PC-9 (cell line): Measurements from ENCODE around the gene PROSER3. TPM values are rescaled to one million over a fixed set of nuclear protein-coding genes. Genes with fewer than 3 reads are reported as not detected.

Experiments
- BruUV-seq: library from RNA; stranded (reverse); fragments of 400-500 nt; replicated peaks from 2 replicates; lab custom pipeline; 2021; lab: Mats Ljungman, UMichigan
- CTCF ChIA-PET: fragments of 300-600 bp; sonication (Branson Sonifier 250); formaldehyde crosslinking; loops from one replicate; lab custom pipeline; 2022; ENCODE audit warnings: antibody characterized with exemption; lab: Charles Lee
- POLR2A ChIA-PET: fragments of 300-600 bp; sonication (Branson Sonifier 250); formaldehyde crosslinking; loops from one replicate; lab custom pipeline; 2022; ENCODE audit warnings: antibody characterized with exemption; ENCODE audit not compliant: unreplicated experiment; lab: Charles Lee
- DNase-seq, 2 experiments: peaks; one replicate each; pipeline versions ENCODE4 v3.0.0 to v3.0.0-alpha.2; 2015 to 2022; ENCODE audit warnings: mixed read lengths in 1 of 2
- H2AFZ ChIP-seq: fragments of 200-600 bp; sonication (generic); 2 replicates; pipeline ENCODE4 v1.8.1; 2017; ENCODE audit warnings: antibody characterized with exemption
- H3F3A ChIP-seq: fragments of 200-600 bp; sonication (generic); 2 replicates; pipeline ENCODE4 v1.8.1; 2017; ENCODE audit warnings: antibody characterized with exemption, mild to moderate bottlenecking, low read depth; ENCODE audit not compliant: insufficient read depth
- H3K27ac ChIP-seq: fragments of 200-600 bp; sonication (generic); 2 replicates; pipeline ENCODE4 v1.6.1; 2016; ENCODE audit warnings: mixed run types
- H3K27me3 ChIP-seq: fragments of 200-600 bp; sonication (generic); 2 replicates; pipeline ENCODE4 v1.6.1; 2016; ENCODE audit warnings: low read depth, mixed run types; ENCODE audit not compliant: insufficient read depth
- H3K36me3 ChIP-seq: fragments of 200-600 bp; sonication (generic); 2 replicates; pipeline ENCODE4 v1.6.1; 2016; ENCODE audit warnings: low read depth, mixed run types
- H3K4me1 ChIP-seq: fragments of 200-600 bp; sonication (generic); replicated peaks from 2 replicates; pipeline ENCODE4 v1.6.1; 2016; ENCODE audit warnings: mixed run types; ENCODE audit not compliant: insufficient read depth
- H3K4me2 ChIP-seq: fragments of 200-600 bp; sonication (generic); 2 replicates; pipeline ENCODE4 v1.6.1; 2017; ENCODE audit warnings: mixed run types
- H3K4me3 ChIP-seq: fragments of 200-600 bp; sonication (generic); 2 replicates; pipeline ENCODE4 v1.6.1; 2016; ENCODE audit warnings: mixed run types
- H3K79me2 ChIP-seq: fragments of 200-600 bp; sonication (generic); 2 replicates; pipeline ENCODE4 v1.6.1; 2017; ENCODE audit warnings: low read depth, mixed run types
- H3K9me2 ChIP-seq: fragments of 200-600 bp; sonication (generic); 2 replicates; pipeline ENCODE4 v1.8.1; 2017; ENCODE audit warnings: mild to moderate bottlenecking; ENCODE audit not compliant: insufficient read depth
- H3K9me3 ChIP-seq: fragments of 200-600 bp; sonication (generic); 2 replicates; pipeline ENCODE4 v1.8.1; 2016; ENCODE audit warnings: low read depth; ENCODE audit not compliant: insufficient read depth
- H4K20me1 ChIP-seq: fragments of 200-600 bp; sonication (generic); 2 replicates; pipeline ENCODE4 v1.8.1; 2017; ENCODE audit not compliant: insufficient read depth
- CTCF ChIP-seq: fragments of 200-600 bp; sonication (generic); conservative IDR thresholded peaks from 2 replicates; pipeline ENCODE4 v1.6.1; 2017; ENCODE audit warnings: mixed run types, antibody characterized with exemption, mild to moderate bottlenecking, moderate library complexity
- EZH2 ChIP-seq: fragments of 200-600 bp; sonication (generic); IDR thresholded peaks from 2 replicates; pipeline ENCODE4 v1.8.0; 2017; ENCODE audit warnings: antibody characterized with exemption, low read depth
- intact Hi-C: fragments of 100-400 bp; cut with micrococcal nuclease; formaldehyde crosslinking; loops from one replicate; pipeline ENCODE4 v1.10.0; 2022; ENCODE audit not compliant: unreplicated experiment
- total RNA-seq: library from RNA; stranded (reverse); gene quantifications from 2 replicates; pipeline ENCODE4 v1.2.3, GENCODE V29; 2021

The PROSER3 gene
- total RNA-seq, 1 experiment from 2014 or later = 52.2 TPM

DNA sequence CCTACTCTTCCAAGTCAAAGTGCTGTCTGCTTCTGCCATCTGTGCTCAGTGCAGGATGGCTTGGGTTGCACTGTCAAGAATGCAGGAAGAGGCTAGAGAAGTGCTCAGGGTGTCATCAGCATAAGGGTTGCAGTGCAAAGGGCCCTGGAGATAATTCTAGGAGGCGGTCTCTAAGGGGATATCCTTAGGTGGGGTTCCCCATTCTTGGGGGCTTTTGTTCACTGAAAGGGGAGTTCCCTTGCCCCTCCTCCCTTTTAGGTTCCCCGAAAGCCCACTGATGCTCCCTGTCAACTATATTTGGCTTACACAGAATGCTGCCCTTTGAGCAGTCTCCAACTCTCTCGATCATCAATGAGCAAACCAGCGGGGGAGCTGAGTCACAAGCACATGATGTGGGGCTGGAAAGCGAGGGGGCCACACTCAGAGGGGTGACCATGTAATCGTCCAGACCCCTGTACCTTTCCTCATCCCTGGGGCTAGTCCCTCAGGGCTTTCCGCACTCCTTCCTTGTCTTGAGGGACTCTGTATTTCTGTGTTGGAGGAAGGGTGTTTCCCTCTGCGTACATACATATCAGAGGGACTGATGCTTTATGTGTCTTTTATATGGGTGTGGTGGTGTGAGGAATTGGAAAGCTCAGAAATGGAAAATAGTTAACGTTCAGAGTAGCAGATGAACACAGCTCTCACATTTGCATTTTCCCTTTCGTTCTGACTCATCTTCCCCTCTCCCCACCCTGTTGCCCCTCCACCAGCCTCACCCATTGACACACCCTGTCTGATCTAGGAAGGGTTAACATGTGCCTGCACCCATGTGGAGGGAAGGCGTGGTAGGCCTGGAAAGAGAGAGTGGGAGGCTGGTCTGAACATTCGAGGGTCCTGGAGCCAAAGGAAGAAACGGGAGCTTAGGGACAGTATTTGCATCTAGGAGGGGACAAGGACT is 46.9 kb upstream of the PROSER3 start:
- no peak for DNase-seq
- H3K9me3 ChIP-seq = no peaks in the 10 kb centered on the region
- H3K4me2 ChIP-seq = no peak overlapping the region
- peaks cover 12% of the 10 kb centered on the region; the same call in 1 of the 2 replicates for H3K79me2 ChIP-seq
- H3K4me1 ChIP-seq = peaks cover 20% of the 10 kb centered on the region
- TF ChIP-seq EZH2 = no peak
- no peak for TF ChIP-seq CTCF
- intact Hi-C loops = no loop called here
- no peak overlapping the region for H3K27ac ChIP-seq
- no peak overlapping the region for H3K4me3 ChIP-seq
- H2AFZ ChIP-seq = no peak overlapping the region
- no peaks in the 10 kb centered on the region for H3F3A ChIP-seq
- POLR2A ChIA-PET = no interaction called here
- no peaks in the 10 kb centered on the region for H3K27me3 ChIP-seq
- no TSS peak for BruUV-seq
- no peaks in the 10 kb centered on the region for H4K20me1 ChIP-seq
- H3K36me3 ChIP-seq = no peaks in the 10 kb centered on the region
- CTCF ChIA-PET = interaction anchor here (0.6 kb wide), 1 partner anchor 230 kb away, joined by 6 read pairs; no protein-coding TSS in a partner anchor
- no peaks in the 10 kb centered on the region for H3K9me2 ChIP-seq

DNA sequence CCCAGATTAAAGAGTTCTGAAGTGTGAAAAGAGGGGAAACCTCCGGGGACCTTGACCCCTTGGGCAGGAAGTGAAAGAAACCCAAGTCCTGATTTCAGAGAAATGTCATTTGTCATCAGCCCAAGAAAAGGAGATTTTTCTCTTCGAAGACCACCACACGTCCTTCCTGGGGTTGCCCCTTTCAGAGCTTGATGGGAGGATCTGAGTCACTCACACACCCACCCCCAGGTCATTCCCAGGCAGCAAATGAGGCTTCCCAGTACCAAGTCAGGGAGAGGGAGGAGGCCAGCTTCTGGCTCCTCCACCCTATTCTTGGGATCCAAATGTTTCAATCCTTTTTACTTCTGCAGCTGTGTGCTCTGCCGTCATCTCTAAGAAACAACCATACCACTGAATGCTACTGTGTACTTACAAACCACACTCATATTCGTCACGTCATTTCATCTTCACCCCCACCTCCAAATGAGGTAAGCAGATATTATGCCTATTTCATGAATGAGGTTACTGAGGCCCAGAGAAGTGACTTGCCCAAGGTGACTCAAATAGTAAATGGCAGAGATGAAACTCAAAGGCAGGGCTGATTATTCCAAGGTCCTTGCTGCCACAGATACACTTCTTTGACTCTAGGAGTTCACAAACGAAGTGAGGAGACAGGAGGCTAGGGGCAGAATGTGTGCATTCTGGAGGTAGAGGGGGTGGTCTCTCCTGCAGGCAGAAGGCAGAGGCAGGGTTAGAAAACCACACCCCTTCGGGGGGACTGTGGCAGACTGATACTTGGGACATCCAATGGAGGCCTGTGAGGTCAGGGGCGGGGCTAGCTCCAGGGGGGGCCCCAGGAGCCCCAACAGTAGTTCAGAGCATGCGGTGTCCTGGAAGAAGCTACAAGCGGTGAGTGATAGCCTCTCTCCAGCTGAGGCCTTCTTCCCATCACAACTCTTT is 45.1 kb upstream of the PROSER3 start:
- Histone ChIP-seq H3K4me1 (peaks cover 20% of the 10 kb centered on the region), H3K27ac (no peak overlapping the region), H2AFZ (no peak overlapping the region), H3F3A (peaks cover 6% of the 10 kb centered on the region; the same call in 1 of the 2 replicates), H3K4me2 (no peak overlapping the region), H3K79me2 (peaks cover 12% of the 10 kb centered on the region; the same call in 1 of the 2 replicates), H4K20me1 (no peaks in the 10 kb centered on the region), H3K27me3 (no peaks in the 10 kb centered on the region), H3K9me2 (no peaks in the 10 kb centered on the region), H3K36me3 (no peaks in the 10 kb centered on the region), H3K9me3 (no peaks in the 10 kb centered on the region), H3K4me3 (no peak overlapping the region)
- BruUV-seq = no TSS peak
- CTCF ChIA-PET = interaction anchor here (0.7 kb wide), 1 partner anchor 358 kb away, joined by 3 read pairs; no protein-coding TSS in a partner anchor
- POLR2A ChIA-PET = no interaction called here
- TF ChIP-seq EZH2 (no peak), CTCF (no peak)
- no peak for DNase-seq
- intact Hi-C loops = no loop called here

- POLR2A ChIA-PET = no interaction called here
- intact Hi-C loops = no loop called here
Observed at GRCh38 chr19:35713506-35713850, 44.5 kb upstream of the PROSER3 start.

More at GRCh38 chr19:35713506-35713850, 44.5 kb upstream of the PROSER3 start:
- no peak overlapping the region for H3K4me2 ChIP-seq
- no peaks in the 10 kb centered on the region for H3K27me3 ChIP-seq
- no peak for DNase-seq
- H3K4me1 ChIP-seq = peaks cover 16% of the 10 kb centered on the region
- no peak overlapping the region for H3K4me3 ChIP-seq
- TF ChIP-seq CTCF (no peak), EZH2 (no peak)
- CTCF ChIA-PET = interaction anchor here (0.7 kb wide), 1 partner anchor 359 kb away, joined by 3 read pairs; no protein-coding TSS in a partner anchor
- H3K9me2 ChIP-seq = no peaks in the 10 kb centered on the region
- H3K27ac ChIP-seq = no peak overlapping the region
- no peak overlapping the region for H2AFZ ChIP-seq
- 0 out of 2 replicates have a peak, but pooled peaks cover under 1% of the 10 kb centered on the region for H4K20me1 ChIP-seq
- no TSS peak for BruUV-seq
- H3K36me3 ChIP-seq = no peaks in the 10 kb centered on the region
- peaks cover 6% of the 10 kb centered on the region; the same call in 1 of the 2 replicates for H3F3A ChIP-seq
- no peaks in the 10 kb centered on the region for H3K9me3 ChIP-seq
- H3K79me2 ChIP-seq = peaks cover 16% of the 10 kb centered on the region
